Measurements from ENCODE around the gene MAEA.

The MAEA gene

GRCh38 chr4:1245481-1246051 is 44.1 kb upstream of the MAEA start:
- Histone ChIP-seq H3K36me3 (ENCODE audit: insufficient read depth, low read length) (peaks cover 87% of the 10 kb centered on the region), H2AFZ (ENCODE audit: low read depth, low read length) (no peak overlapping the region), H4K20me1 (ENCODE audit: insufficient read depth, low read length) (peaks cover 69% of the 10 kb centered on the region), H3K4me1 (ENCODE audit: insufficient read depth, low read length) (peaks cover 44% of the 10 kb centered on the region), H3K9me3 (ENCODE audit: insufficient read depth, low read length, severe bottlenecking) (no peaks in the 10 kb centered on the region), H3K79me2 (ENCODE audit: insufficient read depth, low read length) (peaks cover 91% of the 10 kb centered on the region), H3K9ac (ENCODE audit: low read depth, low read length) (peak overlapping the region; percentile 99; the same call in 1 of the 2 replicates), H3K27me3 (ENCODE audit: insufficient read depth, low read length, poor library complexity) (no peaks in the 10 kb centered on the region), H3K4me2 (ENCODE audit: insufficient read depth, low read length) (peak overlapping the region; percentile 70), H3K27ac (ENCODE audit: low read length) (peak overlapping the region; percentile 97), H3K4me3 (ENCODE audit: low read depth in 1 of 2, low read length in 2 of 2) (no peak overlapping the region; a peak in 1 of 4 replicates)
- no peak for TF ChIP-seq EZH2 (IDR thresholded peaks at IDR 0.05; ENCODE audit: borderline replicate concordance, low read depth, low read length, severe bottlenecking)
- DNase-seq (no peak), ATAC-seq (ENCODE audit: insufficient read depth, low read depth) (no peak)

- peak overlapping the region in 1 of 2 experiments; percentile 93; a peak in 3 of 4 replicates for H3K4me3 ChIP-seq (ENCODE audit: low read depth in 1 of 2, low read length in 2 of 2)
- H2AFZ ChIP-seq (ENCODE audit: low read depth, low read length): no peak overlapping the region
- peaks cover 91% of the 10 kb centered on the region for H3K79me2 ChIP-seq (ENCODE audit: insufficient read depth, low read length)
- TF ChIP-seq CTCF (IDR thresholded peaks at IDR 0.05; ENCODE audit: borderline replicate concordance, extremely low read depth, low read length, poor library complexity, severe bottlenecking): no peak
- no peak for TF ChIP-seq EZH2 (IDR thresholded peaks at IDR 0.05; ENCODE audit: borderline replicate concordance, low read depth, low read length, severe bottlenecking)
- H4K20me1 ChIP-seq (ENCODE audit: insufficient read depth, low read length): peaks cover 62% of the 10 kb centered on the region
- H3K9ac ChIP-seq (ENCODE audit: low read depth, low read length): peak overlapping the region; percentile 99
- H3K9me3 ChIP-seq (ENCODE audit: insufficient read depth, low read length, severe bottlenecking): no peaks in the 10 kb centered on the region
- peak overlapping the region; percentile 70 for H3K4me2 ChIP-seq (ENCODE audit: insufficient read depth, low read length)
- peaks cover 87% of the 10 kb centered on the region for H3K36me3 ChIP-seq (ENCODE audit: insufficient read depth, low read length)
- no peaks in the 10 kb centered on the region for H3K27me3 ChIP-seq (ENCODE audit: insufficient read depth, low read length, poor library complexity)
- DNase-seq: no peak
- peaks cover 52% of the 10 kb centered on the region for H3K4me1 ChIP-seq (ENCODE audit: insufficient read depth, low read length)
- peak overlapping the region; percentile 97 for H3K27ac ChIP-seq (ENCODE audit: low read length)
- ATAC-seq (ENCODE audit: insufficient read depth, low read depth): no peak
Observed at GRCh38 chr4:1246111-1246881, 43.4 kb upstream of the MAEA start.

- no peak for TF ChIP-seq CTCF (IDR thresholded peaks at IDR 0.05; ENCODE audit: borderline replicate concordance, extremely low read depth, low read length, poor library complexity, severe bottlenecking)
- TF ChIP-seq EZH2 (IDR thresholded peaks at IDR 0.05; ENCODE audit: borderline replicate concordance, low read depth, low read length, severe bottlenecking): no peak
- Histone ChIP-seq H3K9me3 (ENCODE audit: insufficient read depth, low read length, severe bottlenecking) (no peaks in the 10 kb centered on the region), H3K27ac (ENCODE audit: low read length) (peak overlapping the region; percentile 97), H3K9ac (ENCODE audit: low read depth, low read length) (peak overlapping the region; percentile 99), H3K4me2 (ENCODE audit: insufficient read depth, low read length) (peak overlapping the region; percentile 70), H3K79me2 (ENCODE audit: insufficient read depth, low read length) (peaks cover 88% of the 10 kb centered on the region), H3K4me1 (ENCODE audit: insufficient read depth, low read length) (peaks cover 57% of the 10 kb centered on the region), H2AFZ (ENCODE audit: low read depth, low read length) (peak overlapping the region; percentile 68; the same call in 1 of the 2 replicates), H3K36me3 (ENCODE audit: insufficient read depth, low read length) (peaks cover 84% of the 10 kb centered on the region), H4K20me1 (ENCODE audit: insufficient read depth, low read length) (peaks cover 53% of the 10 kb centered on the region), H3K27me3 (ENCODE audit: insufficient read depth, low read length, poor library complexity) (no peaks in the 10 kb centered on the region), H3K4me3 (ENCODE audit: low read depth in 1 of 2, low read length in 2 of 2) (peak overlapping the region; percentile 93 to 96)
- peak; percentile 16; the same call in 2 of the 3 replicates for ATAC-seq (ENCODE audit: insufficient read depth, low read depth)
- peak; percentile 39 for DNase-seq
Observed at GRCh38 chr4:1246901-1247863, 42.5 kb upstream of the MAEA start.
